D341Med (cell line): ENCODE data around the gene CNGA1.
"Not testable (repeated sequence)": the region's sequence is repeated elsewhere in the genome, so short reads cannot be mapped to it uniquely, and the experiment has no call there.

Experiments
- DNase-seq: peaks from one replicate; pipeline ENCODE4 v3.0.0; 2012; ENCODE audit warnings: low spot score

Gene CNGA1

DNA sequence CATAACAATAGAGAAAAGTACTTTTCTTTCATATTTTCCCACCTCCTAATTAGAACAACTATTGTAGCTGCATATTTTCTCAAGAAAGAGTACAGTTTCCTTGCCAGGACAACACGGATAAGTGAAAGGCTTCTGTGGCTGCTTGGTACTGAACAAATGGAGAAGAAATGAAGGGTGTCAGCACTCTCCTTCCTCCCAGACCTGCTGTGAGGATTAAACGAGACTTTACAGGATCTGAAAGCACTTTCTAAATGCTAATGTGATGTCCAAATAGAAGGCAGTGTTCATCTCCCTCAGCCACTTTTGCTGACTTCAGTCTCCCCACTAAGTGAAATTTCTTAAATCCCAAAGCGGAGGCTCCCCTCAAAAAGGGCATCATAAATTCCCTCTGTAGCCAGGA is 14.0 kb upstream of the CNGA1 start:
- no peak for DNase-seq

DNA sequence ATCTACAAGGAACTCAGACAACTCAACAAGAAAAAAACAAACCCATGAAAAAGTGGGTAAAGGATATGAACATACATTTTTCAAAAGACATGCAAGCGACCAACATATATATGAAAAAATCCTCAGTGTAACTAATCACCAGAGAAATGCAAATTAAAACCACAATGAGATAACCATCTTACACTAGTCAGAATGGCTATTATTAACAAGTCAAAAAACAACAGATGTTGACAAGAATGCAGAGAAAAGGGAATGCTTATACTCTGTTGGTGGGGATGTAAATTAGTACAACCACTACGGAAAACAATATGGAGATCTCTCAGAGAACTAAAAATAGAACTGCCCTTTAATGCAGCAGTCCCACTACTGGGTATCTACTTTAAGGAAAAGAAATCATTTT is 12.2 kb upstream of the CNGA1 start:
- DNase-seq, result no peak

DNA sequence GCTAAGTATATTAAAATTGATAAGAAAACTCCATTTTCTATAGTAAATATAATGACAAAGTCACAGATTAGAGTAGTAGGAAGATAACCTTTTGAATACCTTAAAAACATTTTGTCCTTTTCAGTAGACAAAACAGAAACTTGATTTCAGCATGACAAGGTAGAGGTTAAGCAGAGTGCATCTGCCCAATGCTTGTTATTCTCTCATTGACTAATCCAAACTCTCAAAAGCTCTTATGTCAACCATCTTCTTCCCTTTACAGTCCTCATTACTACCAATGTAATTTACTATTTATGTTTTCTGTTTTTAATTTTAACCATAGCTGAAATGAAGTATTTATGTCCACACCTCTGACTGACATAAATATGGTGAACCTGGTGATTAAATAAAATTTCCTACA is 11.2 kb upstream of the CNGA1 start:
- DNase-seq, result no peak

DNA sequence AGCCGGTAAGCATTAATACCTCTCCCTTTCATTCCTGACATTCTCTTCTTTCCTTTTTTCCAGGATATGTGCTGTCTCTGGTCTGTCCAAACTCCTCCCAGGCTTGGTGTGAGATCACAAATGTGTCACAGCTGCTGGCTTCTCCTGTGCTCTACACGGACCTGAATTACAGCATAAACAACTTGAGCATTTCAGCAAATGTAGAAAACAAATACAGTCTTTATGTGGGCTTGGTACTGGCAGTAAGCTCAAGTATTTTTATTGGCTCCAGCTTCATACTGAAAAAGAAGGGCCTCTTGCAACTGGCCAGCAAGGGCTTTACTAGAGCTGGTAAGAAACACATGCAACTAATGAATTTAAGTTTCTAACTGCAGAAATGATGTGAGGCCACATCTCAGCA is 8.5 kb upstream of the CNGA1 start:
- DNase-seq, result no peak

DNA sequence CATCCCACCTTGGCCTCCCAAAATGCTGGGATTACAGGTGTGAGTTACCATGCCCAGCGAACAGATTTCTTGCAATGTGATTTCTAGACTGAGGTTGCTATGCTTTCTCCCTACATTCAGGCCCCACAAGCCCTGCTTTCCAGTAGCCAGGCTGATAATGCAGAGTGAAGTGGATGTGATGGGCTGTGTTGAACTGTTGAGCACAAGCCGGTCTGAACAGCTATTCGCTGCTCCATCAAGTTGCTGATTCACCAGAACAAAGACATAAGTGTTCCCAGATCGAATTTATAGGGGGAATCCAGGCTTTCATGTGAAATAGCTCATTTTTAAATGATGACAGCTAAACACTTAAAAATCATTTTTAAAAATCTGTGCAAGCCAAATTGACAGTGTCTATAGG is 8.0 kb upstream of the CNGA1 start:
- DNase-seq, result no peak

DNA sequence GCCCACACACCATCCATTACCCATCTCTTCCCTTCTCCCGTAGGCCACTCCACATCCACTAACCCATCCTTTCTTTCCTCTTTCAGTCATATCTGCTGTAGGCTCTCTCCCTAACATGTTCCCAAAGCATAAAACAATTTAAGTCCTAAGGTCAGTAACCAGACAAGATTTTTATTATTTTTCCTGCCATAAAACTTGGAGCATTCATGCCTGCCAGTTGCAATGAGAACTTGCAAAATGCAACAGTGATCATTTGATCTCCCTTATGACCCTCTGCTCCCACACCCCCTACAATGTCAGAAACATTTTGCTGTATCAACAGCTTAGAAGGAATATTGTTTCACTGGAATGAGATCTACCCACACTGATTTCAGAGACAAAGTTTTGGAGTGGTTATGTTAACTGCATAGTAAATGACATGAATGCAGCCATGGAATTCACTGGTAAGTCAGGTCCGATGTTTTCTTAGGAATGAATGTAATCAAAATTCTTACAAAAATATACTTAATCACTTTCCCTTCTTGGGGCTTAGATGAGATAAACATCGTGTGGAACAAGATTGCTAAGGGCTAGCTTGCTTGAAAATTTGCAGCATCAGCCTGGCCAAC is 5.8 kb upstream of the CNGA1 start:
- DNase-seq, result no peak

DNA sequence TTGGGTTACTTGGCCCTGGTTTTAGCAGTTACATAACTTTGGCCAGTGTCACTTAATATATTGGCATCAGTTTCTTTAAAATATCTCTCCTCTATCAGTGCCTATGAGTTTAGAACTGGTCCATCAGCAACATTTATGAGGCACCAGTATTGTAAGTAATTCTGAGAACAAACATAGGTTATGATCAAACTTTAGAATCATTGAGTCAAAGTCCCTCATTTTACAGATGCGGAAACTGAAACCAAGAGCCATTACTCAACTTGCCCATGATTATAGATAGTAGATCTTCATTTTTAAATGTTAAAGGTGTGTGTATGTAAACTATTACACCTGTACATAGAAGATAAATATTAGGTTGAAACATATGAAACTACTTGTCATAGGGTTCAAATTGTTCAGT is 4.6 kb upstream of the CNGA1 start:
- DNase-seq, result no peak

DNA sequence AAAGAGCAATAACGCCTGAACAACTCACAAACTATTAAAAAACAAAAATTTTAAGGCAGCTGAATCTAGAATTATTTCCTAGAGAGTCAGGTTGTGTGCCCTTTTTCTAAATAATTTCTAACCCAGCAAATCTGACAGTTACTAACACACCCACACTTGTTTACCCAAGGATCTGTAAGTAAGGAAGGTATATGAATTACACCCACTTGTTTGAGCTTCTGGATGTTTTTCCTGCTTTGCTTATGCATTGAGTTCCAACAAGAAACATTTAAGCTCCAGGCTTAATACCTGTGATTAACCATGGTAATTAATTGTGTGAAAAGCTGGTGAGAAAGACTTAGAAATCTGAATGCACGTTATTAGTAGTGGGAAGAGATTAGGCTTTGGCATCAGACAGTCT is 1.6 kb upstream of the CNGA1 start:
- no peak for DNase-seq

DNA sequence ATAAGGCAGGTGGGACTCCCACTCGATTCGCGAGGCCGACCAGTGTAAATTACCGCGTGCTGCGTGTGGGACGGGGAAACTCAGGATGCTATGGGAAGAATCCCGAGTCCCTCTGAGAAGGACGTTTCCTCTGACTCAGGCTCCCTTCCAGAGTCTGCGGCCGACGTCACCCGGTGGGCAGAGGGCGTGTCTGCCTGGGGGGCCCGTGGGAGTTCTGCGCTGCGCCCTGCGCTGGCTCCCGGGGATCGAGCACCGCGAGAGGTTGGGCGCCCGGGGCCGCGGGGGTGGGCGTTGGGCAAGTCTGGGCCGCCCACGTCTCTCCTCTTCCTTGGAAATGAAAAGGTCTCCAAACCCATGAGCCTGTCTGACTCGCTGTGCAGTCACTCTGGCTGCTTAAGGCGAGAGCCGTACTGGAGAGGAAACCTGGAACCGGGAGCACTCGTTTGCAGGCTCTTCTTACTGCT is 659 bp upstream of the CNGA1 start:
- DNase-seq, result peak; percentile 61

DNA sequence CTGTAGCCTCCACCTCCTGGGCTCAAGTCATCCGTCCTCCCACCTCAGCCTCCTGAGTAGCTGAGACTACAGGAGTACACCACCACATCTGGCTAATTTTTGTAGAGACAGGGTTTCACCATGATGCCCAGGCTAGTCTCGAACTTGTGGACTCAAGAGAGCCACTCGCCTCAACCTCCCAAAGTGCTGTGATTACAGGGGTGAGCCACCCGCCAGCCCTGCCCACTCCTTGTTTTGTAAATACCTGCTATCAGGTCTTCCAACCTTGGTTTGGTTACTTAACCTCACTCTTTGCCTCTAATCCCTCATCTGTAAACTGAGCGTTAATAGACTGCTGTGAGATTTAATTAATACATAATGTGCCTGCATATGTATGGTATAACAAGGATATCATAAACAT is 803 bp downstream of the CNGA1 start:
- no peak for DNase-seq

DNA sequence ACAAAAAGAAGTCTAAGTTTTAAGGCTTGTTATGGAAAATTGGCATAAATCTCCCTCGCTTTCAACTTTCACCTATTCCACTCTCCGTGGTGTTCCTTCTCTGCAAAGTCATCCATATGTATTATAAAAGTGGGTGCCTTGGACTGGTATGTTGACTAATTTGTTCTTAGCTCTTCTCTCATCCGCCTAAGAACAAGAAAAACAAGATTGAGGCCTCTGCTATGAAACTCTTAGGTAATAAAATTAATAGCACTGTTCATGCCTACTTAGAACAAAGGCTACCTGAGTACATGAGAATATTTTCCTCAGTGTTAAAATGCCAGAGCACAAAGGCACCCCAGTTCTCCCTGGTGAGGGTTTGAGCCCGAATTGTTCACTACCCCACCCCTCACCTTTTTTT is 1.3 kb downstream of the CNGA1 start:
- no peak for DNase-seq

DNA sequence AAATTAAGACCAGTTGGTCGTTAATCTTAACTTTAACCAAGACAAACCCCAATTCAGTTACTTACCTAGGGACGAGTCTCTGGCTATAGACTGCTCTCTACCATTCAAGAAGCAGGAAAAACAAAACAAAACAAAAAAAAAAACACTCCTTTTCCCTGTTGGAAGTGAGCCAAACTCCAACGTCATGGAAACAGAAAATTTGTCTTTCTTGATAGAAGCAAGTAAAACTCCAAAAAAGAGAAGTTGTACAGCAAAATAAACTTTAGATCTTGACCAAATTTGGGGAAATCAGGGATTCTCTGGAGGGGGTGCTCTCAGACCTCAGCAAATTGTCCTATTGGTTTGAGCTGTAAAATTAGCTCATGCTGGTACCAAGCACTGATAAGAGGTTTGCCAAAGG is 3.7 kb downstream of the CNGA1 start:
- no peak for DNase-seq

DNA sequence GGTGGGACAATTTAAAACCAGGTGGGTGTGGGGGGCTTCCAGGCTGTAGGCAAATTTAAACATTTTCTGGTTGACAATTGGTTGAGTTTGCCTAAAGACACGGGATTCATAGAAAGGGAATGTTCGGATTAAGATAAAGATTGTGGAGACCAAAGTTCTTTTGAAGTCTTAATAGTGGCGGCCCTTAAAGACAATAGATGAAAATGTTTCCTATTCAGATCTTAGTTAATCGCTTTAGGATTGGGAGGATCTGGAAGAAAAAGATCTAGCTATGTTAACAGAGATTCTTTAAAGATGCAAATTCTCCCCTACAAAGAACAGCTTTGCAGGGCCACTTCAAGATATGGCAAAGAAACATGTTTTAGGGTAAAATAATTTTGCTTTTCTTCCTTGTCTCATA is 4.8 kb downstream of the CNGA1 start:
- DNase-seq, result no peak

DNA sequence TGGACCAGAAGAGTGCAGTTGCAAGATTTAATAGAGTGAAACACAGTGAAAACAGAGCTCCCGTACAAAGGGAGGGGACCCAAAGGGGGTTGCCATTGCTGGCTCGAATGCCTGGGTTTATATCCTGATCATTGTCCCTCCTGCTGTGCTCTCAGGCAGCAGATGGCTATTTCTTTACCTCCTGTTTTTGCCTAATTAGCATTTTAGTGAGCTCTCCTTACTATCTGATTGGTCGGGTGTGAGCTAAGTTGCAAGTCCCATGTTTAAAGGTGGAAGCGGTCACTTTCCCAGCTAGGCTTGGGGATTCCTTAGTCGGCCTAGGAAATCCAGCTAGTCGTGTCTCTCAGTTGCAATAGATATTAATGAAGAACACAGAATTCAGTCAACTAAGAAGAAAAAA is 5.6 kb downstream of the CNGA1 start:
- not testable (repeated sequence) for DNase-seq

DNA sequence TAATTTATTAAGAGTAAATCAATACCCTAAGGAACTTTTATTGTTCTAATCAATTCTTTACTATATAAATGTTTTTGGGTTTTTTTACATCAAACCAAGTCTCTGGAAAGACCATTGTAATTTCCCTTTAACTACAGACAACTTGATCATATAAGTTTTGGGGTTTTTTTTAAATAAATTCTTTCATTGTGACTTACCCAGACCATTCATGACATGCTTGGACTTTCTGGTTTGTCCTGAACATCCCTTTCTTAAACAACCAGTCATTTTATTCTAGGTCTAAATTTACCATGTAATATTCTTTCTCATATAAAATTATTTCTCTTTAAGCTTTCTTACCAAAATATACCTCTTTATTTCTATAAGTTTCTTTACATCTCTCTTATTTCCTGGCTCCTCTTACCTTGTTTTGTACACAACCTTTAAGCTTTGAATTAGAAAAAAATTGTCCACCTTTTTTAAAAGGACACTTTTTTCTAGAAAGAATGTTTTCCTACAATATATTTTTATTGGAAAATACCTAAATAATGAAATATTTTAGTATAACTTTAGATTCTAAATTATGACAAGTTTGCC is 8.4 kb downstream of the CNGA1 start:
- DNase-seq, result no peak

DNA sequence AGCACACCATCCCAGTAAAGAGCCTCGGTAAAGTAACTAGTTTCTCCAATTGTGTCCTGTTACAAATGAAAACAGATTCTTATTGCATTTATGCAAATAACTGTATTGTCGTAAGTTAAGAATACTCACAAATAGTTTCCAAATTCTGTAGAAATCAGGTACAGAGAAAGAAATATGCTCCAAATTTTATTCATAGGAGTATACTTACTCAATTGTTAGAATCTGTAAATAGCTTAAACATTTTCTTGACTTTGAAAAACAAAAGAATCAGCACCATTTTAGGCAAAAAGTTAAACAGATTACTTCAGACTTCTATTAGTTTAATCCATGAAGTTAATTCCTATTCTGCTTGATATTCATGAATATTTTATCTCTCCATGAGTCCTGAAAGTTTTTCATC is 10.7 kb downstream of the CNGA1 start:
- no peak for DNase-seq

DNA sequence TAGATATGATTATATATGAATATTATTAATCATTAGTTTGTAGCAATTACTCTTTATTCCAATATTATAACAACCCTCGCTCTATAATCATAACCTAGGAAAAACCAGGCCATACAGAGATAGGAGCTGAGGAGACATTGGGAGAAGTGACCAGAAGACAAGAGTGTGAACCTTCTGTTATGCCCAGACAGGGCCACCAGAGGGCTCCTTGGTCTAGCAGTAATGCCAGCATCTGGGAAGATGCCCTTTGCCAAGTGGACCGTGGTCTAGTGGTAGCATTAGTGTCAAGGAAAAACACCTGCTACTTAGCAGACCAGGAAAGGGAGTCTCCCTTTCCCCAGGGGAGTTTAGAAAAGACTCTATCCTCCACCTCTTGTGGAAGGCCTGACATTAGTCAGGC is 12.9 kb downstream of the CNGA1 start:
- DNase-seq, result not testable (repeated sequence)

DNA sequence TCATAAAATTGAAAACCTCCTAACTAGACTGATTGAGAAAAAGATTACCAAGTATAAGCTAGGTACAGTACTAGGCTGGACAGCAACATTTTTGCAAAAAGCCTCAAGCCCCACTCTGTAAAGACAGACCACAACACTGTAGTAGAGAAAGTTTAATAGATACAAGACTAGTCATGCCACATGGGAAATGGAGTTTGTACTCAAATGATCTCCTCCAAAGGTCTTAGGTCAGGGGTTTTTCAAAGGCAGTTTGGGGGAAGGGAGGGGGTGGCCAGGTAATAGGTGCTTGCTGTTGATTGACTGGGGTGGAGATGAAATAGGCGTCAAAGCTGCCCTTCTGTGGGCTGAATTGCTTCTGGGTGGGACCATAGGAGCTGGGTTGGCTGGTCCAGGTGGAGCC is 14.2 kb downstream of the CNGA1 start:
- DNase-seq, result no peak

DNA sequence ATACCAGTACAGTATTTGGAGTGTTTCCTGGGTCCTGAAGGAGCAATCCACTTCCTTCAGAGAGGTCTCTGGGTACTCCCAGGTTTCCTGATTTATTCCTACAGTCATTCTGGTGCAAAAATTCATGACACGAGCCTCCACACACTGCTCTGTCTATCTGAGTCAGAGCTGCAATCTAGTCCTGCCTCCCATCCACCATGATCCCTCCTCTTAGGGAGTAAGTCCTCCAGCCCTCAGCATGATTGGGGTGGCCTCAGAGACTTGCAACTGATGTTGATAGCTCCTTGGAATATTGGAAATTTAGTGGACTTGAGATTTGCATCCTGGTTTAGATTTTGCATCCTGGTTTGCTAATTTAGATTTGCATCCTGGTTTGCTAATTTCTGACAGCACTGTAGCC is 20.5 kb downstream of the CNGA1 start:
- DNase-seq, result no peak

DNA sequence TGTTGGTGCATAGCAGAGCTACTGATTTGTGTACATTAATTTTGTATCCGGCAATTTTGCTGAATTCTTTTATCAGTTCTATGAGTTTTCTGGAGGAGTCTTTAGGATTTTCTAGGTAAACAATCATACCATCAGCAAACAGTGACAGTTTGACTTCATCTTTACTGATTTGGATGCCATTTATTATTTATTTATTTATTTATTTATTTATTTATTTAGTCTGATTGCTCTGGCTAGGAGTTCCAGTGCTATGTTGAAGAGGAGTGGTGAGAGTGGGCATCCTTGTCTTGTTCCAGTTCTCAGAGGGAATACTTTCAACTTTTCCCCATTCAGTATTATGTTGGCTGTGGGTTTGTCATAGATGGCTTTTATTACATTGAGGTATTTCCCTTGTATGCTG is 24.0 kb downstream of the CNGA1 start:
- DNase-seq, result not testable (repeated sequence)

DNA sequence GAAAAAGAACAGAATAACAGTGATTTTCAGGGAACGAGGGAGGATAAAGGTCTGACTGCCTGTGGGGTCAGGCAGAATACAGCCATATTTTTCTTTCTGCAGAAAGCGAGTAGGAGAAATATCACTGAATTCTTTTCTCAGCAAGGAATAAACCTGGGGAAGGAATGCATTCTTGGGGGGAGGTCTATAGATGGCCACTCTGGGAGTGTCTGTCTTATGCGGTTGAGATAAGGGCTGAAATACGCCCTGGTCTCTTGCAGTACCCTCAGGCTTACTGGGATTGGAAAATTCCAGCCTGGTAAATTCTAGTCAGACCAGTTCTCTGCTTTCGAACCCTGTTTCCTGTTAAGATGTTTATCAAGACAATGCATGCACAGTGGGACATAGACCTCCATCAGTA is 26.3 kb downstream of the CNGA1 start:
- no peak for DNase-seq

DNA sequence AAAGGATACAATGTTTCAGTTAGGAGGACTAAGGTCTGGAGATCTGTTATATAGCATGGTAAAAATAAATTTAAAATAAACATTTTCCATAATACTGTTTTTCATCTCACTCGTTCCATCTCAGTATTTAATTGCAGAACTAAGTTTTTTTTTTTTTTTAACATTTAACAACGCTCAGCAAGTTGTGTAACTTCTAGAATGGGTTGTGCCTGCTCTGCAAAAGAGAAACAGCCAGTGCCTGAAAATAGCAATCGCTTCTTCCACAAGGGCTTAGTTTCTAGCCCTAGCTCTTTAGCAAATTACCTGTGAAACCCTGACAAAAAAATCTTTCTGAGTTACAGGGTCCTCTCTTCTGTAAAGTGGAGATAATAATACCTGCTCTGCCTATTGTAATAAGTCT is 41.9 kb downstream of the CNGA1 start:
- DNase-seq, result no peak

DNA sequence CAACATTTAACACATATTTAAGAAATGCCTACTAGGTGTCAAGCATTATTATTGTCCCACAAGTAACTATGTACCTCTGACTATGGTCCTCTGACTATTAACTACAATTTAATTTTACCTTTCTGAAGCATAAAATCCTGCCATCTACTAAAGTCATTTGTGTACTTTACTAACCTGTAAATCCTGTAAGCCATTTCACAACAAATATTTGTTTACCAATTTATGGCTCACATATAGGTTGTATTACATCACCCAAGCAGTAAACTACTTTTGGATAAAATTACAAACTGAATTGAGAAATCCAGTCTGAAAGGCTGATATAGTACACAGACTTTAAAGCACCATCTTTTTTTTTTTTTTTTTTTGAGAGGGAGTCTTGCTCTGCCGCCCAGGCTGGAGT is 43.8 kb downstream of the CNGA1 start:
- DNase-seq, result no peak

DNA sequence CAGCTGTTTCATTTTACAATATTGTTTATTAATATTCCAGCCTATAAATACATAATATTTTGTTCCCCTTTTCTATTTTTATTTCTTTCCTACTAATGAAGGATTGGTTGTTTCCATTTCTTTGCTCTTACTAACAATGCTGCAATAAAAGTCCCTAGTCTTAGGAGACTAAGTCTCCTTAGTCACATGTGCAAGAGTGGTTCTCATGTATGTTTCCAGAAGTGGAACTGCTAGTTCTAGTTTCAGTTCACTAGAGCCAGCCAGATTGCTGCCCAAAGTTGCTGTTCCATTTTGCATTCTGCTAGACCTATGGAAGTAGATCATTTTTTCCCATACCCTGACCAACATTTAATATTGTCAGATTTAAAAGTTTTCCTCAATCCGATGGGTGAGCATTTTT is 44.3 kb downstream of the CNGA1 start:
- DNase-seq, result no peak

DNA sequence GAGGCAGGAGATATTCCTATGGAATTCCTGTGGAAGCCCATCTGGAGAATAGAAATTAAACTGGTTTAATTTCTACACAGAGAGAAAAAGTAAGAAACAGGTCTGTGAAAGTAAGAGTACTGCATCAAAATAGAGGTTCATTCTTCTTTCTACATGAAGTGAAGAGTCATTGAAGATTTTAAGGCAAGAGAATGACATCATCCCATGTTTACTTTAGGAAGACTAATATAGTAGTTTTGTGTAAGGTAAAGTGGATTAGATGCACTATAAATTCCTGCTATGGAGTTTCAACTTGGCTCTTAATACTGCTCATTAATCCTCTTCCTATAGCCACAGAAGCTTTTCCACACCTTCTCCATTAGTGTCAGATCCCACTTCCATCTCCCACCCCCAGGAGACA is 47.6 kb downstream of the CNGA1 start:
- DNase-seq, result no peak
